ENCODE results near the gene ATP6V1E1. TPM values are rescaled to one million over a fixed set of nuclear protein-coding genes. Genes with fewer than 3 reads are reported as not detected.

ATP6V1E1 gene
- total and polyA plus RNA-seq, 10 of the 15 experiments (the other 5 are each of a cell fraction or from before 2014, with no cell fraction given): 66.7 to 128 (median 87.9) TPM

GRCh38 chr22:17598318-17598717, 30.2 kb downstream of the ATP6V1E1 start (continued):
- TF ChIP-seq SP1 (IDR thresholded peaks at IDR 0.05; ENCODE audit: low read depth, low read length) (no peak), POLR2AphosphoS5 (IDR thresholded peaks at IDR 0.05; ENCODE audit: low read length) (no peak), RFX5 (IDR thresholded peaks at IDR 0.05; ENCODE audit: low read depth, low read length) (no peak)

GRCh38 chr22:17597217-17597616, 31.3 kb downstream of the ATP6V1E1 start:
- H4K20me1 ChIP-seq (ENCODE audit: control insufficient read depth, insufficient read depth): no peaks in the 10 kb centered on the region
- H3K4me2 ChIP-seq (ENCODE audit: control insufficient read depth, insufficient read depth): no peak overlapping the region
- H3K4me3 ChIP-seq: no peak overlapping the region
- DNase-seq (ENCODE audit: low read depth, low spot score): no peak
- no peaks in the 10 kb centered on the region for H3K27me3 ChIP-seq (replicated peaks in 1 of 2; ENCODE audit: control insufficient read depth in 2 of 2, insufficient read depth in 2 of 2, low read length in 1 of 2)
- POLR2A ChIA-PET: no interaction called here
- WGBS (ENCODE audit: insufficient coverage, insufficient replicate concordance, low lambda C conversion rate, missing lambda C conversion rate): 81% methylated on average over 2 of the region's 2 CpGs
- no peak overlapping the region for H2AFZ ChIP-seq (ENCODE audit: control insufficient read depth, low read depth, low read length)
- no peak overlapping the region for H3K27ac ChIP-seq (ENCODE audit: control insufficient read depth, insufficient read depth)
- RAD21 ChIA-PET (ENCODE audit: unreplicated experiment): no interaction called here
- peaks cover 6% of the 10 kb centered on the region; the same call in 2 of the 3 replicates for H3K9me3 ChIP-seq (replicated peaks; ENCODE audit: control insufficient read depth, insufficient read depth, low read length)
- no TSS peak for BruUV-seq (replicated peaks)
- no peak for TF ChIP-seq GABPA (IDR thresholded peaks at IDR 0.05; ENCODE audit: low read depth)
- no peak for TF ChIP-seq RBBP5 (conservative IDR thresholded peaks at IDR 0.05)
- TF ChIP-seq SIX5 (IDR thresholded peaks at IDR 0.05; ENCODE audit: low read depth, low read length, severe bottlenecking): no peak
- no peak for TF ChIP-seq PBX3 (IDR thresholded peaks at IDR 0.05; ENCODE audit: insufficient replicate concordance, low read depth, low read length)
- TF ChIP-seq IRF3 (IDR thresholded peaks at IDR 0.05): no peak
- ATAC-seq: no peak
- CTCF ChIA-PET: no interaction called here
- no peaks in the 10 kb centered on the region for H3K79me2 ChIP-seq (ENCODE audit: control insufficient read depth, insufficient read depth, low read length)
- intact Hi-C loops (cut with micrococcal nuclease; ENCODE audit: unreplicated experiment) (no loop called here), in situ Hi-C loops (cut with MboI) (no loop called here)
- no peak overlapping the region for H3K9ac ChIP-seq (ENCODE audit: control insufficient read depth, insufficient read depth, low read length)
- peaks cover 5 to 33% of the 10 kb centered on the region in 2 experiments for H3K36me3 ChIP-seq (ENCODE audit: control insufficient read depth in 2 of 2, insufficient read depth in 2 of 2, low read length in 1 of 2)
- H3K4me1 ChIP-seq (ENCODE audit: control insufficient read depth, insufficient read depth, low read length): peaks cover 20% of the 10 kb centered on the region
- FAIRE-seq: no peak
- SMC1A ChIA-PET (ENCODE audit: uncharacterized antibody, unreplicated experiment): no interaction called here

All from GM12878 (cell line).